Hematopoietic multipotent progenitor cell treated with erythropoietin and hydrocortisone succinate and interleukin-3 and kit ligand, for 15 days (in vitro differentiated cells): ENCODE results near the gene C11orf86.
A peak's percentile ranks its signal among the peaks of the same experiment; 100 is the strongest.
"Not testable (repeated sequence)": the region's sequence is repeated elsewhere in the genome, so short reads cannot be mapped to it uniquely, and the experiment has no call there.

Source experiments
- DNase-seq: peaks from one replicate; pipeline ENCODE4 v3.0.0-alpha.2; 2015; ENCODE audit warnings: low spot score

C11orf86 gene

GRCh38 chr11:66967670-66968425, 7.3 kb upstream of the C11orf86 start:
- no peak for DNase-seq

GRCh38 chr11:66969584-66970225, 5.4 kb upstream of the C11orf86 start:
- DNase-seq: no peak

GRCh38 chr11:66970371-66970806, 4.7 kb upstream of the C11orf86 start:
- no peak for DNase-seq

GRCh38 chr11:66970807-66971442, 4.2 kb upstream of the C11orf86 start:
- no peak for DNase-seq

- no peak for DNase-seq
Measured at GRCh38 chr11:66971488-66971887, 3.6 kb upstream of the C11orf86 start.

- no peak for DNase-seq
Measured at GRCh38 chr11:66973956-66974580, 1.0 kb upstream of the C11orf86 start.

GRCh38 chr11:66975405-66976027, 412 bp downstream of the C11orf86 start:
- DNase-seq: no peak

- no peak for DNase-seq
Measured at GRCh38 chr11:66976028-66976467, 944 bp downstream of the C11orf86 start.

GRCh38 chr11:66976925-66977324, 1.8 kb downstream of the C11orf86 start:
- DNase-seq: no peak

- DNase-seq: no peak
Measured at GRCh38 chr11:66978229-66978628, 3.1 kb downstream of the C11orf86 start.

GRCh38 chr11:66978717-66979116, 3.6 kb downstream of the C11orf86 start:
- DNase-seq: no peak

- no peak for DNase-seq
Measured at GRCh38 chr11:66979336-66979980, 4.4 kb downstream of the C11orf86 start.

- peak; percentile 33 for DNase-seq
Measured at GRCh38 chr11:66981976-66982578, 7.0 kb downstream of the C11orf86 start.

- DNase-seq: no peak
Measured at GRCh38 chr11:66983275-66983924, 8.3 kb downstream of the C11orf86 start.

- no peak for DNase-seq
Measured at GRCh38 chr11:66985508-66986177, 10.5 kb downstream of the C11orf86 start.

GRCh38 chr11:66986178-66986545, 11.1 kb downstream of the C11orf86 start:
- DNase-seq: no peak

GRCh38 chr11:66987158-66987620, 12.1 kb downstream of the C11orf86 start:
- peak; percentile 31 for DNase-seq

GRCh38 chr11:66987924-66988637, 13.0 kb downstream of the C11orf86 start:
- DNase-seq: no peak

- DNase-seq: not testable (repeated sequence)
Measured at GRCh38 chr11:66988741-66989140, 13.6 kb downstream of the C11orf86 start.
